Measurements from ENCODE around the gene PRAMEF14. TPM values are rescaled to one million over a fixed set of nuclear protein-coding genes. Genes with fewer than 3 reads are reported as not detected.
"Not testable (repeated sequence)": the region's sequence is repeated elsewhere in the genome, so short reads cannot be mapped to it uniquely, and the experiment has no call there.

PRAMEF14 gene
- total and polyA plus RNA-seq, 12 donors: not detected

DNA sequence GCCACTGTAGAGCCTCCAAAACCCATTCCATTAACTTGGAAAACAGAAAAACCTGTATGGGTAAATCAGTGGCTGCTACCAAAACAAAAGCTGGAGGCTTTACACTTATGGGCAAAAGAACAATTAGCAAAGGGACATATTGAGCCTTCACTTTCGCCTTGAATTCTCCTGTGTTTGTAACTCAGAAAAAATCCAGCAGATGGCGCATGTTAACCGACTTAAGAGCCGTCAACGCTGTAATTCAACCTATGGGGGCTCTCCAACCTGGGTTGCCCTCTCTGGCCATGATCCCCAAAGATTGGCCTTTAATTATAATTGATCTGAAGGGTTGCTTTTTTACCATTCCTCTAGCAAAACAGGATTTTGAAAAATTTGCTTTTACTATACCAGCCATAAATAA is 9.8 kb upstream of the PRAMEF14 start:
- WGBS, 2 donors: 2% methylated on average over 5 of the region's 5 CpGs
- H3K27ac ChIP-seq; H3K36me3 ChIP-seq; H3K4me3 ChIP-seq; intact Hi-C loops (cut with DNase I); ATAC-seq; H3K27me3 ChIP-seq; H3K4me1 ChIP-seq: not testable (repeated sequence)
- TF ChIP-seq CTCF (IDR thresholded peaks at IDR 0.05): peak; percentile 24 to 67 (median 59)
- DNase-seq: peak in 1 of 2 donors; percentile 10
- peaks cover 0 to 11% (median 0%) of the 10 kb centered on the region in 11 donors for H3K9me3 ChIP-seq

- intact Hi-C loops (cut with DNase I); H3K4me1 ChIP-seq; ATAC-seq; H3K27me3 ChIP-seq; H3K27ac ChIP-seq; H3K4me3 ChIP-seq; H3K36me3 ChIP-seq; DNase-seq: not testable (repeated sequence)
- WGBS, 2 donors: 0% methylated on average over 1 of the region's 9 CpGs; no CpG with 5 or more reads in 1 of the 2 donors
- H3K9me3 ChIP-seq: peaks cover 0 to 11% (median 0%) of the 10 kb centered on the region in 11 donors
These were observed 7.5 kb upstream of the PRAMEF14 start for GRCh38 chr1:13354475-13354874.

DNA sequence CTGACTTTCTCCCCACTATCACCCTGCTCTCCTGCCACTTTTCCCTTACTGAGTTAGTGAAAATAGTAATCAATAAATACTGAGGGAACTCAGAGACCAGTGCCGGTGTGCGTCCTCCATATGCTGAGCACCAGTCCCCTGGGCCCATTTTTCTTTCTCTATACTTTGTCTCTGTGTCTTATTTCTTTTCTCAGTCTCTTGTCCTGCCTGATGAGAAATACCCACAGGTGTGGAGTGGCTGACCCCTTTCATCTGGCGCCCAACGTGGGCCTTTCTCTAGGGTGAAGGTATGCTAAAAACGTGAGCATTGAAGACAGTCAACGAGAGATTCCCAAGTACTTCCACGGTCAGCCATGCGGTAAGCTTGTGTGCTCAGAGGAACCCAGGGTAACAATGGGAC is 6.5 kb upstream of the PRAMEF14 start:
- H3K4me3 ChIP-seq; intact Hi-C loops (cut with DNase I); DNase-seq; H3K4me1 ChIP-seq; H3K36me3 ChIP-seq; H3K27ac ChIP-seq; H3K27me3 ChIP-seq; ATAC-seq: not testable (repeated sequence)
- peaks cover 0 to 11% (median 0%) of the 10 kb centered on the region in 11 donors for H3K9me3 ChIP-seq
- 87 to 92% methylated on average over 7 to 8 of the region's 8 CpGs for WGBS, 2 donors

- WGBS, 2 donors: 79 to 84% methylated on average over 8 of the region's 8 CpGs
- DNase-seq; H3K36me3 ChIP-seq; H3K4me3 ChIP-seq; H3K9me3 ChIP-seq; H3K27ac ChIP-seq; intact Hi-C loops (cut with DNase I); H3K4me1 ChIP-seq; ATAC-seq; H3K27me3 ChIP-seq: not testable (repeated sequence)
These were observed 4.4 kb downstream of the PRAMEF14 start for GRCh38 chr1:13342496-13342895.

DNA sequence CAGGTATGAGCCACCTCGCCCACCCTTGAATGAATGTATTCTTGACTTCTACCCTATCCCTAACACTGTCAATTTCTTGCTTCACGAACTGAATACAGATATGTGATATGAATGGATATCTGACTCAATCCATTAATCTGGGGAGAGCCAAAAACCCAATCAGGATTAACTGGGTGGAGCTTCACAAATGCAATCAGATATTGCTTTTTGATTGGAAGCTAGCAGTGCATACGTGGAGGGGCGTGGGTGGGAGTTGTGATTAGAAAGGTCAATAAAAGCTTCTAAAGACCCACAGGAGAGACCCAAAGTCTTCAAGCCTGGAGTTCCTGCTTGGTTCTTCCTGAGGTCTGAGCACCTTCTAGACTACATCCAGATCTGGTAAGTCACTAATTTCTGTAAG is 31.7 kb downstream of the PRAMEF14 start, which contains the start of gene PRAMEF15:
TSS of gene PRAMEF15 (plus strand) at position 301 of the 400 bp plus-strand sequence. CDS start 2,827 bp downstream, outside the sequence.
- H3K4me1 ChIP-seq; H3K36me3 ChIP-seq; DNase-seq; H3K27me3 ChIP-seq; H3K9me3 ChIP-seq; ATAC-seq; H3K27ac ChIP-seq; H3K4me3 ChIP-seq; intact Hi-C loops (cut with DNase I): not testable (repeated sequence)
- 42 to 46% methylated on average over 2 to 3 of the region's 4 CpGs for whole genome bisulfite sequencing, 2 donors

DNA sequence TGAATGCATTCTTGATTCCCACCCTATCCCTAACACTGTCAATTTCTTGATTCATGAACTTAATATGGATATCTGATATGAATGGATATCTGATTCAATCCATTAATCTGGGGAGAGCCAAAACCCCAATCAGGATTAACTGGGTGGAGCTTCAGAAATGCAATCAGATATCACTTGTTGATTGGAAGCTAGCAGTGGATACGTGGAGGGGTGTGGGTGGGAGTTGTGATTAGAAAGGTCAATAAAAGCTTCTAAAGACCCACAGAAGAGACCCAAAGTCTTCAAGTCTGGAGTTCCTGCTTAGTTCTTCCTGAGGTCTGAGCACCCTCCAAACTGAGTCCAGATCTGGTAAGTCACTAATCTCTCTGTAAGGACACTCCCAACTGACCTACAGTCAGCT is 43.7 kb downstream of the PRAMEF14 start, which contains the start of gene PRAMEF33:
TSS of gene PRAMEF33 (plus strand) at position 301 of the 400 bp plus-strand sequence. CDS start 2,416 bp downstream, outside the sequence.
- WGBS, 2 donors: no CpG with 5 or more reads among the region's 1 CpG
- H3K36me3 ChIP-seq; H3K4me3 ChIP-seq; H3K4me1 ChIP-seq; H3K27ac ChIP-seq; H3K27me3 ChIP-seq; DNase-seq; ATAC-seq; H3K9me3 ChIP-seq; intact Hi-C loops (cut with DNase I): not testable (repeated sequence)

DNA sequence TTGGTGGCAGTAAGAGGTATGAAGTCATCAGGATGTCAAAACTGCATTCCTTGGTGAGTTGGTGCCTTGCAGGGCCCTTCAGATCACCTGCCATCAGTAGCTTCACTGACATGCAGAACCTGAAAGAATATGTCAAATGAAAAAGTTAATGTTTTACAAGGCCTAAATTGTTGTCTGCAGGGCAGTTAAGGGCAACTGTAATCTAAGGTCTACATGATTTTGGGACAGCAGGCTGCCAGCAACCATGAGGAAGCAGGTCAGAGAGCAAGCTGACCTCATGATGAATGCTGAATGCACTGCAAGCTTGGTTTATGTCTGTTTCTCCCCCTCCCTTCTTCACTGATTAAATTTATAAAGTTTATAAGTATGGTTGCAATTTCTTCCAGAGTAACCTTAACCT is 44.7 kb downstream of the PRAMEF14 start:
- H3K27me3 ChIP-seq; DNase-seq; H3K4me3 ChIP-seq; H3K9me3 ChIP-seq; H3K4me1 ChIP-seq; ATAC-seq; intact Hi-C loops (cut with DNase I); H3K27ac ChIP-seq; H3K36me3 ChIP-seq: not testable (repeated sequence)

DNA sequence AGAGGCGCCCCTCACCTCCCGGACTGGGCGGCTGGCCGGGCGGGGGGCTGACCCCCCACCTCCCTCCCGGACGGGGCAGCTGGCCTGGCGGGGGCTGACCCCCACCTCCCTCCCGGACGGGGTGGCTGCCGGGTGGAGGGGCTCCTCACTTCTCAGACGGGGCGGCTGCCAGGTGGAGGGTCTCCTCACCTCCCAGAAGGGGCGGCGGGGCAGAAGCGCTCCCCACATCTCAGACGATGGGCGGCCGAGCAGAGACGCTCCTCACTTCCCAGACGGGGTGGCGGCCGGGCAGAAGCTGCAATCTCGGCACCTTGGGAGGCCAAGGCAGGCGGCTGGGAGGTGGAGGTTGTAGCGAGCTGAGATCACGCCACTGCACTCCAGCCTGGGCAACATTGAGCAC is 48.2 kb downstream of the PRAMEF14 start:
- H3K27me3 ChIP-seq; intact Hi-C loops (cut with DNase I); H3K27ac ChIP-seq; H3K4me1 ChIP-seq; DNase-seq; H3K9me3 ChIP-seq; H3K36me3 ChIP-seq; H3K4me3 ChIP-seq; ATAC-seq: not testable (repeated sequence)
- 98% methylated on average over 9 of the region's 27 CpGs; no CpG with 5 or more reads in 1 of the 2 donors for WGBS, 2 donors

DNA sequence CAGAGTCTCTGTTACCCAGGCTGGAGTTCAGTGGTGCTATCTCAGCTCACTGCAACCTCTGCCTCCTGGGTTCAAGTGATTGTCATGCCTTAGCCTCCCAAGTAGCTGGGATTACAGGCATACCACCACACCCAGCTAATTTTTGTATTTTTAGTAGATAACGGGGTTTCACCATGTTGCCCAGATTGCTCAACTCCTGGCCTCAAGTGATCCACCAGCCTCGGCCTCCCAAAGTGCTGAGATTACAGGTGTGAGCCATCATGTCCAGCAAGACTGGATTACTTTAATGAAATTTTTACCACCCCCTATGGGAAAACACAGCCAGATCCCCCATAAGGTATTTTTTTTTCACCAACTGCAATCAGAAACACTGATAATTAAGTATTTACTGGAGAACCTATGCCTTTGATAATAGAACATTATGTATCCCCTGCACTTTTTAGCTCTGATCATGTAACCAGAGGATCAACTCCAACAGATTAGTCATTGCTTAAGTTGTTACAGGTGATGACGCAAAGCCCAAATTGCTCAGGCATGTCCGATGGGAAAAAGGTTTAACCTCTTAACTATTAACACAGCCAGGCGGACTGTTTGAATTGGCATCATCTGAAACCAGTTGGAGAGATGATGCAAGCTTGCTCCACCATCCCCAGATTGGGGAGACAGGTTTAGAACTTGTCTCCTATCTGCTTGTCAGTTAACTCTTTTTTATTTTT is 49.6 kb downstream of the PRAMEF14 start:
- H3K9me3 ChIP-seq; ATAC-seq; H3K4me1 ChIP-seq; DNase-seq; H3K36me3 ChIP-seq; H3K27me3 ChIP-seq; intact Hi-C loops (cut with DNase I); H3K27ac ChIP-seq; H3K4me3 ChIP-seq: not testable (repeated sequence)
- 89 to 93% methylated on average over 2 of the region's 5 CpGs for WGBS, 2 donors

All from heart right ventricle (tissue), 16 donors.